Parathyroid adenoma (tissue), 2 donors: ENCODE data around the gene TBXT.

Source experiments
- H2AFZ ChIP-seq: fragments of 300-600 bp; sonication (generic); one replicate; pipeline ENCODE4 v1.7.0; 2017; ENCODE audit warnings: antibody characterized with exemption, mild to moderate bottlenecking
- H3K27ac ChIP-seq: fragments of 300-600 bp; sonication (generic); one replicate; pipeline ENCODE4 v1.7.0; 2017
- H3K27me3 ChIP-seq: fragments of 300-600 bp; sonication (generic); one replicate; pipeline ENCODE4 v1.7.0; 2017; ENCODE audit warnings: low read length; ENCODE audit not compliant: control insufficient read depth, insufficient read depth
- H3K36me3 ChIP-seq: fragments of 300-600 bp; sonication (generic); one replicate; pipeline ENCODE4 v1.7.0; 2017; ENCODE audit warnings: low read length; ENCODE audit not compliant: control insufficient read depth, insufficient read depth
- H3K4me1 ChIP-seq: fragments of 300-600 bp; sonication (generic); one replicate; pipeline ENCODE4 v1.7.0; 2017; ENCODE audit warnings: control low read depth
- H3K4me2 ChIP-seq: fragments of 300-600 bp; sonication (generic); one replicate; pipeline ENCODE4 v1.7.0; 2017; ENCODE audit warnings: low read length
- H3K4me3 ChIP-seq: fragments of 300-600 bp; sonication (generic); one replicate; pipeline ENCODE4 v1.7.0; 2017; ENCODE audit warnings: low read depth, low read length
- H3K79me2 ChIP-seq: fragments of 300-600 bp; sonication (generic); one replicate; pipeline ENCODE4 v1.7.0; 2017; ENCODE audit warnings: control low read depth
- H3K9ac ChIP-seq: fragments of 300-600 bp; sonication (generic); one replicate; pipeline ENCODE4 v1.7.0; 2017; ENCODE audit warnings: mild to moderate bottlenecking
- H3K9me3 ChIP-seq: fragments of 300-600 bp; sonication (generic); one replicate; pipeline ENCODE4 v1.7.0; 2017; ENCODE audit warnings: low read length; ENCODE audit not compliant: control insufficient read depth
- TF ChIP-seq, protein P1 (sequence below): fragments of 300-600 bp; sonication (generic); IDR thresholded peaks from one replicate; pipeline ENCODE4 v1.7.0; 2017; ENCODE audit warnings: antibody characterized with exemption, mild to moderate bottlenecking
- donor health status: primary hyperparathyroidism.

TBXT gene

GRCh38 chr6:166157930-166158617, 9.6 kb downstream of the TBXT start:
- Histone ChIP-seq H3K27me3 (no peaks in the 10 kb centered on the region), H3K9me3 (no peaks in the 10 kb centered on the region), H3K36me3 (no peaks in the 10 kb centered on the region), H2AFZ (no peak overlapping the region), H3K9ac (no peak overlapping the region), H3K79me2 (no peaks in the 10 kb centered on the region), H3K4me1 (no peaks in the 10 kb centered on the region), H3K4me2 (no peak overlapping the region), H3K4me3 (no peak overlapping the region), H3K27ac (no peak overlapping the region)
- TF ChIP-seq, protein P1, sequence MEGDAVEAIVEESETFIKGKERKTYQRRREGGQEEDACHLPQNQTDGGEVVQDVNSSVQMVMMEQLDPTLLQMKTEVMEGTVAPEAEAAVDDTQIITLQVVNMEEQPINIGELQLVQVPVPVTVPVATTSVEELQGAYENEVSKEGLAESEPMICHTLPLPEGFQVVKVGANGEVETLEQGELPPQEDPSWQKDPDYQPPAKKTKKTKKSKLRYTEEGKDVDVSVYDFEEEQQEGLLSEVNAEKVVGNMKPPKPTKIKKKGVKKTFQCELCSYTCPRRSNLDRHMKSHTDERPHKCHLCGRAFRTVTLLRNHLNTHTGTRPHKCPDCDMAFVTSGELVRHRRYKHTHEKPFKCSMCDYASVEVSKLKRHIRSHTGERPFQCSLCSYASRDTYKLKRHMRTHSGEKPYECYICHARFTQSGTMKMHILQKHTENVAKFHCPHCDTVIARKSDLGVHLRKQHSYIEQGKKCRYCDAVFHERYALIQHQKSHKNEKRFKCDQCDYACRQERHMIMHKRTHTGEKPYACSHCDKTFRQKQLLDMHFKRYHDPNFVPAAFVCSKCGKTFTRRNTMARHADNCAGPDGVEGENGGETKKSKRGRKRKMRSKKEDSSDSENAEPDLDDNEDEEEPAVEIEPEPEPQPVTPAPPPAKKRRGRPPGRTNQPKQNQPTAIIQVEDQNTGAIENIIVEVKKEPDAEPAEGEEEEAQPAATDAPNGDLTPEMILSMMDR: no peak

- Histone ChIP-seq H3K27ac (no peak overlapping the region), H2AFZ (no peak overlapping the region), H3K4me1 (no peaks in the 10 kb centered on the region), H3K36me3 (no peaks in the 10 kb centered on the region), H3K27me3 (no peaks in the 10 kb centered on the region), H3K79me2 (no peaks in the 10 kb centered on the region), H3K4me3 (no peak overlapping the region), H3K9ac (no peak overlapping the region), H3K9me3 (no peaks in the 10 kb centered on the region), H3K4me2 (no peak overlapping the region)
- TF ChIP-seq, protein P1: no peak
Measured at GRCh38 chr6:166156942-166157341, 10.7 kb downstream of the TBXT start.

DNA sequence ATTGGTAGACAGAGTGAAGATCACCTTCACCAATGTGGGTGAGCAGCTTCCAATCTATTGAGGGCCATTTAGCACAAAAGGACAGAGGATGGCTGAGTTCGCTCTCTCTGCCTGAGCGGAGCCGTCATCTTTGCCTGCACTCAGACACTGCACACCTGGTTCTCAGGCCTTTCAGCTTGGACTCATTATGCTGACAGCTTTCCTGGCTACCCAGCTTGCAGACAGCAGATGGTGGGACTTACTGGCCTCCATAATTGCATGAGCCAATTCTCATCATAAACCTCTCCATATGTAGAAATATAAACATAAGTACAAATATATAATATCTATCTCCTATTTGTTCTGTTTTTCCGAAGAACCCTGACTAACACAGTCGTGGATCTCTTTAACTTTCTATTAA, 13.7 kb downstream of the TBXT start:
- Histone ChIP-seq H3K9me3 (no peaks in the 10 kb centered on the region), H2AFZ (no peak overlapping the region), H3K9ac (no peak overlapping the region), H3K79me2 (no peaks in the 10 kb centered on the region), H3K27ac (no peak overlapping the region), H3K36me3 (no peaks in the 10 kb centered on the region), H3K4me1 (no peaks in the 10 kb centered on the region), H3K4me2 (no peak overlapping the region), H3K27me3 (no peaks in the 10 kb centered on the region), H3K4me3 (no peak overlapping the region)
- TF ChIP-seq, protein P1: no peak

DNA sequence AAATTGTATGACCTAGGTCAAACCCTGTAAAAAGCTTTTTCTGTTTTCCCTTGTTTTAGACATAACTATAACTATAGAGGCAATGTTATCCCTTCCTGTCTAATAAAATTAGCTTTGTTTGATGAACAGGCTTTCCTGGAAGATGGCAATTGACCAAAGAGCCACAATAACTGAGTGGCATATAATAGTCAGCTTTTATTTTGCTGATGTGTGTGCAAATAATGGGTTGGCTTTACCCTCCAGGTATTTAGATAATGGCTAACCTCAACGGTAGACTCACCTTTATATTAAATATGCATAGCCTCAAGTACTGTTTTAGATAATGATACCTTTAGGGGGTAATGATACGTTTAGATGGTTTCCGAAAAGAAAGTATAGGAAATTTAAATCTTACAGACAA, 15.0 kb downstream of the TBXT start:
- H2AFZ ChIP-seq: no peak overlapping the region
- H3K27me3 ChIP-seq: no peaks in the 10 kb centered on the region
- H3K9ac ChIP-seq: no peak overlapping the region
- no peaks in the 10 kb centered on the region for H3K4me1 ChIP-seq
- H3K4me2 ChIP-seq: no peak overlapping the region
- H3K36me3 ChIP-seq: no peaks in the 10 kb centered on the region
- H3K9me3 ChIP-seq: no peaks in the 10 kb centered on the region
- no peak overlapping the region for H3K4me3 ChIP-seq
- H3K27ac ChIP-seq: no peak overlapping the region
- TF ChIP-seq, protein P1: no peak
- no peaks in the 10 kb centered on the region for H3K79me2 ChIP-seq

DNA sequence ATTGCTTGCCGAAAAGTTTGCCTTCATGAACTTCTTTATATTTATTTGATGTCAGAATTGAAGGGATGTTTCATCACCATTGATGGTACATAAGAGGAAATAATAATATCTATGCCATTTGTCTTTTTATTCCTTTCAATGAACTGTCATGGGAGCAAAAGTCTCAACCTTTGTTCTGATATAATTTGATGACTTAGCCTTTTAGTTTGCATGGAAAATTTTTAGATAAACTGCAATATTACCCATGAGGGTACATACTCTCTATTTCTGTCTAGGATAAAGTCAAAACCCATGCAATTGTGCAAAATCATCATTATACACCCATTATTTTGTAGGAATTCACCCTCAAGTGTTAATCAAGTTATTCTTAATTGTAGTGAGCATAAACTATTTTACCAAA, 15.9 kb downstream of the TBXT start:
- no peak overlapping the region for H3K27ac ChIP-seq
- H3K4me3 ChIP-seq: no peak overlapping the region
- H3K4me2 ChIP-seq: no peak overlapping the region
- no peaks in the 10 kb centered on the region for H3K36me3 ChIP-seq
- no peaks in the 10 kb centered on the region for H3K9me3 ChIP-seq
- no peaks in the 10 kb centered on the region for H3K27me3 ChIP-seq
- no peaks in the 10 kb centered on the region for H3K4me1 ChIP-seq
- no peaks in the 10 kb centered on the region for H3K79me2 ChIP-seq
- no peak overlapping the region for H3K9ac ChIP-seq
- H2AFZ ChIP-seq: no peak overlapping the region
- TF ChIP-seq, protein P1: no peak
